Measurements from ENCODE around the gene NAALADL1. TPM values are rescaled to one million over a fixed set of nuclear protein-coding genes. Genes with fewer than 3 reads are reported as not detected.
A peak's percentile ranks its signal among the peaks of the same experiment; 100 is the strongest.

Gene NAALADL1
- total and polyA plus RNA-seq, 2 donors: 11.7 to 38.1 TPM

GRCh38 chr11:65002706-65003105, 55.6 kb downstream of the NAALADL1 start:
- Histone ChIP-seq H3K4me1 (ENCODE audit: insufficient read depth) (no peaks in the 10 kb centered on the region), H3K36me3 (ENCODE audit: insufficient read depth) (no peaks in the 10 kb centered on the region), H3K4me3 (ENCODE audit: low read depth, low read length) (no peak overlapping the region), H3K27ac (ENCODE audit: low read depth) (no peak overlapping the region)
- no peak for DNase-seq (ENCODE audit: extremely low spot score)
- WGBS: 55% methylated on average over 5 of the region's 5 CpGs

- 90% methylated on average over 1 of the region's 1 CpG for WGBS
Observed at GRCh38 chr11:64999478-64999877, 58.9 kb downstream of the NAALADL1 start.

GRCh38 chr11:64998690-64999431, 59.5 kb downstream of the NAALADL1 start:
- Histone ChIP-seq H3K27ac (ENCODE audit: low read depth) (no peak overlapping the region), H3K4me1 (ENCODE audit: insufficient read depth) (no peaks in the 10 kb centered on the region), H3K4me3 (ENCODE audit: low read depth, low read length) (no peak overlapping the region), H3K36me3 (ENCODE audit: insufficient read depth) (no peaks in the 10 kb centered on the region)
- WGBS: 72% methylated on average over 9 of the region's 9 CpGs
- DNase-seq (ENCODE audit: extremely low spot score): no peak

More at GRCh38 chr11:64999478-64999877, 58.9 kb downstream of the NAALADL1 start:
- no peak for DNase-seq (ENCODE audit: extremely low spot score)
- no peak overlapping the region for H3K27ac ChIP-seq (ENCODE audit: low read depth)
- no peaks in the 10 kb centered on the region for H3K4me1 ChIP-seq (ENCODE audit: insufficient read depth)
- no peaks in the 10 kb centered on the region for H3K36me3 ChIP-seq (ENCODE audit: insufficient read depth)
- no peak overlapping the region for H3K4me3 ChIP-seq (ENCODE audit: low read depth, low read length)

- no peak overlapping the region for H3K27ac ChIP-seq (ENCODE audit: low read depth)
- no peak overlapping the region for H3K4me3 ChIP-seq (ENCODE audit: low read depth, low read length)
- DNase-seq (ENCODE audit: extremely low spot score): no peak
- no peaks in the 10 kb centered on the region for H3K36me3 ChIP-seq (ENCODE audit: insufficient read depth)
- no peaks in the 10 kb centered on the region for H3K4me1 ChIP-seq (ENCODE audit: insufficient read depth)
- WGBS: 81% methylated on average over 1 of the region's 1 CpG
Observed at GRCh38 chr11:64998141-64998540, 60.2 kb downstream of the NAALADL1 start.

GRCh38 chr11:64996710-64997380, 61.5 kb downstream of the NAALADL1 start, which contains the start of gene BATF2:
TSS of gene BATF2 (minus strand) at chr11:64996971. CDS start at chr11:64996914, 57 bp downstream.
- 18% methylated on average over 9 of the region's 9 CpGs for WGBS
- DNase-seq (ENCODE audit: extremely low spot score): no peak
- Histone ChIP-seq H3K36me3 (ENCODE audit: insufficient read depth) (no peaks in the 10 kb centered on the region), H3K4me3 (ENCODE audit: low read depth, low read length) (peak within 1 kb of the TSS; percentile 37), H3K4me1 (ENCODE audit: insufficient read depth) (no peaks in the 10 kb centered on the region), H3K27ac (ENCODE audit: low read depth) (peak within 1 kb of the TSS; percentile 44)

GRCh38 chr11:64996327-64996709, 62.0 kb downstream of the NAALADL1 start:
- Histone ChIP-seq H3K4me1 (ENCODE audit: insufficient read depth) (no peaks in the 10 kb centered on the region), H3K36me3 (ENCODE audit: insufficient read depth) (no peaks in the 10 kb centered on the region), H3K4me3 (ENCODE audit: low read depth, low read length) (peak overlapping the region; percentile 37), H3K27ac (ENCODE audit: low read depth) (peak overlapping the region; percentile 40)
- 41% methylated on average over 11 of the region's 11 CpGs for WGBS
- DNase-seq (ENCODE audit: extremely low spot score): no peak

Small RNA genes within 50 kb of the gene (small RNA-seq; reads per million reads assigned to genes)
- gene MIR6879 (not detected), gene SNX15 (not detected)

Other genes starting within 250 kb of the NAALADL1 start
- 11.3 TPM for gene MEN1, start 248.0 kb downstream of the NAALADL1 start, total RNA-seq
- gene MEN1, start 248.0 kb downstream of the NAALADL1 start, polyA plus RNA-seq: 17.4 TPM
- gene CDC42BPG, start 213.9 kb downstream of the NAALADL1 start, total RNA-seq: 4.3 TPM
- gene CDC42BPG, start 213.9 kb downstream of the NAALADL1 start, polyA plus RNA-seq: 3.2 TPM
- gene EHD1, start 179.9 kb downstream of the NAALADL1 start, total RNA-seq: 31.3 TPM
- gene EHD1, start 179.9 kb downstream of the NAALADL1 start, polyA plus RNA-seq: 50.5 TPM
- 7.6 TPM for gene ATG2A, start 141.3 kb downstream of the NAALADL1 start, total RNA-seq
- 21.4 TPM for gene ATG2A, start 141.3 kb downstream of the NAALADL1 start, polyA plus RNA-seq
- gene PPP2R5B, start 133.9 kb downstream of the NAALADL1 start, total RNA-seq: 7.3 TPM
- 22.1 TPM for gene PPP2R5B, start 133.9 kb downstream of the NAALADL1 start, polyA plus RNA-seq
- not detected for gene GPHA2, start 122.7 kb downstream of the NAALADL1 start, total RNA-seq
- gene GPHA2, start 122.7 kb downstream of the NAALADL1 start, polyA plus RNA-seq: not detected
- gene MAJIN, start 86.4 kb downstream of the NAALADL1 start, total RNA-seq: not detected
- not detected for gene MAJIN, start 86.4 kb downstream of the NAALADL1 start, polyA plus RNA-seq
- 0.85 TPM for gene BATF2, start 61.6 kb downstream of the NAALADL1 start, total RNA-seq
- gene BATF2, start 61.6 kb downstream of the NAALADL1 start, polyA plus RNA-seq: 5.8 TPM
- 37.9 TPM for gene ARL2, start 44.4 kb downstream of the NAALADL1 start, total RNA-seq
- 170 TPM for gene ARL2, start 44.4 kb downstream of the NAALADL1 start, polyA plus RNA-seq
- gene SNX15, start 31.1 kb downstream of the NAALADL1 start, total RNA-seq: 9.4 TPM
- 34.5 TPM for gene SNX15, start 31.1 kb downstream of the NAALADL1 start, polyA plus RNA-seq
- 3.0 TPM for gene SAC3D1, start 17.3 kb downstream of the NAALADL1 start, total RNA-seq
- gene SAC3D1, start 17.3 kb downstream of the NAALADL1 start, polyA plus RNA-seq: 14.7 TPM
- gene CDCA5, start 25.5 kb upstream of the NAALADL1 start, total RNA-seq: 3.9 TPM
- gene CDCA5, start 25.5 kb upstream of the NAALADL1 start, polyA plus RNA-seq: 1.2 TPM
- gene ZFPL1, start 25.7 kb upstream of the NAALADL1 start, total RNA-seq: 14.6 TPM
- gene ZFPL1, start 25.7 kb upstream of the NAALADL1 start, polyA plus RNA-seq: 50.8 TPM
- 107 TPM for gene VPS51, start 37.7 kb upstream of the NAALADL1 start, total RNA-seq
- 167 TPM for gene VPS51, start 37.7 kb upstream of the NAALADL1 start, polyA plus RNA-seq
- 9.6 TPM for gene TM7SF2, start 53.3 kb upstream of the NAALADL1 start, total RNA-seq
- gene TM7SF2, start 53.3 kb upstream of the NAALADL1 start, polyA plus RNA-seq: 12.1 TPM
- gene ZNHIT2, start 59.1 kb upstream of the NAALADL1 start, total RNA-seq: 2.6 TPM
- gene ZNHIT2, start 59.1 kb upstream of the NAALADL1 start, polyA plus RNA-seq: 19.8 TPM
- 177 TPM for gene FAU, start 63.6 kb upstream of the NAALADL1 start, total RNA-seq
- 1,282 TPM for gene FAU, start 63.6 kb upstream of the NAALADL1 start, polyA plus RNA-seq
- gene MRPL49, start 63.8 kb upstream of the NAALADL1 start, total RNA-seq: 26.8 TPM
- 55.6 TPM for gene MRPL49, start 63.8 kb upstream of the NAALADL1 start, polyA plus RNA-seq
- 16.2 TPM for gene SYVN1, start 76.0 kb upstream of the NAALADL1 start, total RNA-seq
- 29.3 TPM for gene SYVN1, start 76.0 kb upstream of the NAALADL1 start, polyA plus RNA-seq
- gene SPDYC, start 111.7 kb upstream of the NAALADL1 start, total RNA-seq: not detected
- not detected for gene SPDYC, start 111.7 kb upstream of the NAALADL1 start, polyA plus RNA-seq
- gene CAPN1, start 123.4 kb upstream of the NAALADL1 start, total RNA-seq: 94.3 TPM
- gene CAPN1, start 123.4 kb upstream of the NAALADL1 start, polyA plus RNA-seq: 123 TPM
- gene POLA2, start 203.4 kb upstream of the NAALADL1 start, total RNA-seq: 10.3 TPM
- 10.7 TPM for gene POLA2, start 203.4 kb upstream of the NAALADL1 start, polyA plus RNA-seq